Left lung (tissue), 10 donors: ENCODE data around the gene CTDP1. TPM values are rescaled to one million over a fixed set of nuclear protein-coding genes. Genes with fewer than 3 reads are reported as not detected.

Experiments
- ATAC-seq: fragments of 200-7000 bp; cut with Tn5 transposase; one replicate; pipeline ENCODE4 v1.9.1; 2020; ENCODE audit warnings: moderate library complexity
- DNase-seq, 4 donors: peaks; one replicate each; pipeline ENCODE4 v3.0.0-alpha.2; 2013 to 2020
- H3K27ac ChIP-seq, 2 donors: fragments of 200-600 bp; sonication (generic) in 1 of 2; one replicate each; pipeline versions ENCODE4 v1.5.0 to v1.8.0; 2020 to 2021
- H3K27me3 ChIP-seq, 2 donors: fragments of 200-600 bp; sonication (generic) in 1 of 2; one replicate each; pipeline versions ENCODE4 v1.5.0 to v1.8.0; 2020 to 2021
- H3K36me3 ChIP-seq, 2 donors: fragments of 200-600 bp; sonication (generic) in 1 of 2; one replicate each; pipeline versions ENCODE4 v1.5.0 to v1.8.0; 2020 to 2021
- H3K4me1 ChIP-seq, 2 donors: fragments of 200-600 bp; one replicate each; pipeline ENCODE4 v1.8.0; 2021
- H3K4me3 ChIP-seq, 2 donors: fragments of 200-600 bp; sonication (generic) in 1 of 2; one replicate each; pipeline versions ENCODE4 v1.5.0 to v1.8.0; 2020 to 2021; ENCODE audit warnings: mild to moderate bottlenecking in 1 of 2
- H3K9me3 ChIP-seq, 2 donors: fragments of 200-600 bp; sonication (generic) in 1 of 2; one replicate each; pipeline versions ENCODE4 v1.5.0 to v1.8.0; 2020 to 2021
- CTCF ChIP-seq, 2 donors: fragments of 200-600 bp; sonication (generic) in 1 of 2; IDR thresholded peaks; one replicate each; pipeline versions ENCODE4 v1.5.0 to v1.8.0; 2021; ENCODE audit warnings: antibody characterized with exemption in 2 of 2
- intact Hi-C, 2 donors: fragments of 100-400 bp; cut with DNase I; formaldehyde crosslinking; loops; one replicate each; pipeline versions ENCODE4 v1.11.2 to v1.14.2; 2022
- polyA plus RNA-seq, 6 donors: library from polyadenylated mRNA; unstranded; fragments of 120-200 nt; gene quantifications; one replicate each; pipeline ENCODE4 v1.2.1, GENCODE V29; 2013; ENCODE audit not compliant: insufficient read length in 6 of 6
- total RNA-seq, 2 donors: library from RNA; stranded (reverse); fragmentation: NEBNext Ultra II Directional; extraction: Animal tissue kit (Norgen Biotek cat#: 25700); gene quantifications; one replicate each; pipeline ENCODE4 v1.2.1, GENCODE V29; 2021
- donor health status: DM: no; HTN: yes; CAD: no.
- donor health status: DM: no; HTN: no; CAD: no.

The CTDP1 gene
- total and polyA plus RNA-seq, 8 donors: 8.4 to 24.4 (median 11.4) TPM

DNA sequence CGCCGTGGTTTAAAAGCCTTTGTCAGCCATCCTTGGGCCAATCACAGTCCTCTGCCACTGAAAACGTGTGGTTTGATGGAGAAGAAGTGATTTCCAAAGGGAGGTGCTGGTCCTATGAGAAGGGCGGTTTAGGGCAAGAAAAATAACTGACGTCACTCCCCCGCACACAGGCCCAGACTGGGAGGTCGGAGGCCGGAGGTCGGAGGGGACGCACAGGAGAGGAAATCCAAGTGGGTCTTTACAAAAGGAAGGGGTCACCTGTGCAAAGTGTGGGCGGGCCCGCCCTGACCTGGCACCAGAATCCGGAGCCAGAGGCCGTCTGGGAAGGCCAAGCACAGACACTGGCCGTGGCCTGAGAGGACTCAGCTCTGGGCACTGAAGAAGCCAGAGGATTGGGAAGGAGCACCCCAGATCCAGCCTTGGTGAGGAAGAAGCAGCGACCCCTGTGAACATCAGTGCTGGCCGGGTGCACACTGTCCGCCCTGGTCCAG, 100.1 kb downstream of the CTDP1 start:
- Histone ChIP-seq H3K27ac (no peak overlapping the region), H3K4me1 (no peaks in the 10 kb centered on the region), H3K27me3 (peaks cover 0 to 62% of the 10 kb centered on the region in 2 donors), H3K36me3 (no peaks in the 10 kb centered on the region), H3K4me3 (no peak overlapping the region), H3K9me3 (no peaks in the 10 kb centered on the region)
- DNase-seq (peak in 1 of 4 donors; percentile 27), ATAC-seq (no peak)
- intact Hi-C loops: no loop called here
- TF ChIP-seq CTCF (IDR thresholded peaks at IDR 0.05): no peak

GRCh38 chr18:79780547-79780946, 100.9 kb downstream of the CTDP1 start:
- no peak for TF ChIP-seq CTCF (IDR thresholded peaks at IDR 0.05)
- Histone ChIP-seq H3K36me3 (no peaks in the 10 kb centered on the region), H3K9me3 (no peaks in the 10 kb centered on the region), H3K4me3 (no peak overlapping the region), H3K27ac (no peak overlapping the region), H3K27me3 (peaks cover 0 to 66% of the 10 kb centered on the region in 2 donors), H3K4me1 (no peaks in the 10 kb centered on the region)
- ATAC-seq: no peak
- DNase-seq: peak in 1 of 4 donors; percentile 9
- intact Hi-C loops: no loop called here

- Histone ChIP-seq H3K9me3 (no peaks in the 10 kb centered on the region), H3K36me3 (no peaks in the 10 kb centered on the region), H3K27me3 (peaks cover 3 to 66% of the 10 kb centered on the region in 2 donors), H3K4me1 (no peaks in the 10 kb centered on the region), H3K4me3 (no peak overlapping the region), H3K27ac (no peak overlapping the region)
- DNase-seq: peak in 1 of 4 donors; percentile 19
- ATAC-seq: no peak
- TF ChIP-seq CTCF (IDR thresholded peaks at IDR 0.05): no peak
- intact Hi-C loops: no loop called here
These were observed 101.8 kb downstream of the CTDP1 start for GRCh38 chr18:79781331-79781941.

DNA sequence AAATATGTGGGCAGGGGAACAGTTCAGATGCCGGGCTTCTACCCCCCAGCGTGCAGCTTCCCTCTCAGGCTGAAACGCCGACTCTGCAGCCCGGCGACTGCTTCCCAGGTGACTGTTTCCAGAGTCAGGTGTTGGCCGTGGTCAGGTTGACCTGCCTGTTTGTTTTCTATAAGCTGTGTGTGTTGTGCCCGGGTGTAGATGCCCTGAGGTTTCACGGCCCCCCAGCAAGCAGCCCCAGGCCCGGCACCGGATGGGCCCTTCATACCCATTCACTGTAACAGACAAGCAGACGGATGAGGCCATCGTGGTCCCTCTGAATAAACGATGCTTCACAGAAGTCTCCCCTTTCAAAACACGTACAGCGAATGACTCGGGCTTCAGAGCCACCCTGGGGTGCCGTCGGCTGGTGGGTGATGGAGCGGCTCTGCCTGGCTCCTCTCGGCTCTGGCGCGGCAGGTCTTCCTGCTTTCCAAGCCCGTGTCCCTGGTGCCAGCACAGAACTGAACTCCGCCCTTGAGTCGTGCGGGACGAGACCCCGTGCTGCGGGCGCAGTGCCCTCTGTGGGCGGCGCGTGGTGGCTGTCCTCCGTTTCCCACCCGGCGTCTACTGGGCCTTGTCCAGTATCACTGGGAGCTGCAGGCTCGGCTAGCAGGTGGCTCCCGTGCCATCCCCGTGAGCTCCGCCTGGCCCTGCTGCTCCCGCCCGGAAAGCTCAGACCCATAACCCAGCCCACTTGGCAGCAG, 103.1 kb downstream of the CTDP1 start:
- ATAC-seq: no peak
- no peaks in the 10 kb centered on the region for H3K36me3 ChIP-seq
- no peaks in the 10 kb centered on the region for H3K9me3 ChIP-seq
- peaks cover 0 to 3% of the 10 kb centered on the region in 2 donors for H3K4me1 ChIP-seq
- no peak overlapping the region for H3K4me3 ChIP-seq
- peaks cover 6 to 67% of the 10 kb centered on the region in 2 donors for H3K27me3 ChIP-seq
- no peak overlapping the region for H3K27ac ChIP-seq
- intact Hi-C loops: no loop called here
- peak in 1 of 4 donors; percentile 27 for DNase-seq
- TF ChIP-seq CTCF (IDR thresholded peaks at IDR 0.05): no peak
